ENCODE results near the gene ELMO1.

- no peak for TF ChIP-seq CTCF (IDR thresholded peaks at IDR 0.05)
- TF ChIP-seq POLR2AphosphoS5 (IDR thresholded peaks at IDR 0.05), result no peak
- TF ChIP-seq EP300 (IDR thresholded peaks at IDR 0.05), result no peak
Measured at GRCh38 chr7:37409461-37409860, 39.2 kb downstream of the ELMO1 start.
